GM19035 (cell line): ENCODE data around the gene RPL5.

Source experiments
- ATAC-seq: cut with Tn5 transposase; IDR thresholded peaks from one replicate; pipeline ENCODE4 v1.9.1; 2021; ENCODE audit not compliant: unreplicated experiment

Gene RPL5

GRCh38 chr1:92853299-92853698, 21.5 kb downstream of the RPL5 start:
- ATAC-seq: no peak

DNA sequence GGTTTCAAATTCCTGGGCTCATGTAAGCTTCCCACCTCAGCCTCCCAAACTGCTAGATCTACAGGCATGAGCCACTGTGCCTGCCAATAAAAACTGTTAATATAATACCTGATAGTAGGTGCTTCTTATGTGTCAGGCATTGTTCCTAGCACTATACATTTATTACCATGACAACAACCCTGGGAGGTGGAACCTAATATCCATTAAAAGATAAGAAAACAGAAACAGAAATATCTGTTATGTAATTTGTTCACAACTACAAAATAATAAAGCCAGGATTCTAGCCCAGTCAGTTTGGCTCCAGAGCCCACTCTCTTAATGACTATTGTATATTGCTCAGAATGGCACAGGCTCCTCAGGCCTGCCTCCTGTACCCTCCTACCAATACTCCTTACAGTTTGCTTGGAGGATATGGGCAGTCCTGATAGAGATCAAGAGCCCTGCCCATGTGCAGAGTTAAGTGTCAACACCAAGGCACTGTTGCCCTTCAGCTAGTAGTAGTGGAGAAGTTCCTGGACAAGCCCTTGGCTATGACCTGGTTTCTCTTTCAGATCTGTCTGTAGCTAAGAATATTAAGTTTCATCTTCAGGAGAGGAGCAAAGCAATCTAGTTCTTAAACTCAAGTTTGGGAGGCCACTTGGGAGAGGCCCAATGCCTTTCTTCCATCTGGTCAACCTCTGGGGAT, 22.4 kb downstream of the RPL5 start:
- ATAC-seq: no peak

GRCh38 chr1:92855236-92855635, 23.4 kb downstream of the RPL5 start:
- no peak for ATAC-seq

DNA sequence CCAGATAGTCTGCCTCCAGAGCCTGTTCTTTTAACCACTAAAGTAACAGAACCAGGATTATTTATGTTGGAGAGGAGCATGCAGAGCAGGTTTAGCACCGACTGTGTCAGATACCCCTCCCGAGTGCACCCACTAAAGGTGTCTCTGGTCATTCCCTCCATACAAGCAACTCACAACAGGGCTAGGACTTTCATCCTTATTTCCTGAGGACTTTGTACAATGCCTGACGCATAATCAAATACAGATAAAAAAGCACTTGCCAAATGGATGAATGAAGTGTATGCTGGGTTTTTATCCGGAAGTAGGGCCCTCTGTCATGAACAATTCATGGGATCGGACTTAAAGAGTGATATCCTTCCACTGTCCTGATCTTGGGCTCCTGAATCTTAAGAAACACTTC, 26.0 kb downstream of the RPL5 start:
- ATAC-seq: no peak

DNA sequence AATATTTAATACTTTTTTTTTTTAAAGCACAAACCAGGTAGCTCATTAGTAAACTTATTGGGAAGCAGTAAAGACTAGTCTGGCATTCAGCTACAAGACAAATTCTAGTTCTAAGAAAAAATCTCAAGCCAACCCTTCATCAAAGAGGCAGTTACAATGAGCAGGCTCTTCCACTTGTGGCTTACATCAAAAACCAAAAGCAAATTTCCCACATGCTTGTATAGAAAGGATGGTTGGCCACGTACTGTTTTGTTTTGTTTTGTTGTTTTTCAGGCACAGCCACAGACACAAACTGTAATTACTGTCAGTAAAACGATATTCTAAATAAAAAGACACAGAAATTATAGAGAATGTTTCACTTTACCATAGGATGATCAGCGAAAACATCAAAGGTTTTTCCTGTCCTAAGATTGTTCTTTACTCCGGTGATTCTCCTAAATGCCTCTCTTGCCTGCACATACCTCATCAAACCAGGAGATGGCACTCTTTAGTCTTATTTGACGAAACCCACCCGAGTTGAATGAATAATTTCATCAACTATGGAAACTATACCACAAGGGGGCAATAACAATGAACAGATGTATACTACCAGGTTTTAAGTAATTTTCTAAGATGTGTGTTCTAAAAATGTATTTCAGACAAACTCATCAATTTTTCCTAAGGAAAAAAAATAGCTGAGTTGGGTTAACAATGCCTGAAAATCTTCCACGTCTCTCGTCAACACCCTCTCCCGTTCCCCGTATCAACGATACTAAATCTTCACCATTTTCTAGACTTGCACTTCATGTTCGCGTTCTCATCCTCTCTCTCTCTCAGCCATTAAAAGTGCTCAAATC, 26.9 kb downstream of the RPL5 start:
- peak; percentile 75 for ATAC-seq

DNA sequence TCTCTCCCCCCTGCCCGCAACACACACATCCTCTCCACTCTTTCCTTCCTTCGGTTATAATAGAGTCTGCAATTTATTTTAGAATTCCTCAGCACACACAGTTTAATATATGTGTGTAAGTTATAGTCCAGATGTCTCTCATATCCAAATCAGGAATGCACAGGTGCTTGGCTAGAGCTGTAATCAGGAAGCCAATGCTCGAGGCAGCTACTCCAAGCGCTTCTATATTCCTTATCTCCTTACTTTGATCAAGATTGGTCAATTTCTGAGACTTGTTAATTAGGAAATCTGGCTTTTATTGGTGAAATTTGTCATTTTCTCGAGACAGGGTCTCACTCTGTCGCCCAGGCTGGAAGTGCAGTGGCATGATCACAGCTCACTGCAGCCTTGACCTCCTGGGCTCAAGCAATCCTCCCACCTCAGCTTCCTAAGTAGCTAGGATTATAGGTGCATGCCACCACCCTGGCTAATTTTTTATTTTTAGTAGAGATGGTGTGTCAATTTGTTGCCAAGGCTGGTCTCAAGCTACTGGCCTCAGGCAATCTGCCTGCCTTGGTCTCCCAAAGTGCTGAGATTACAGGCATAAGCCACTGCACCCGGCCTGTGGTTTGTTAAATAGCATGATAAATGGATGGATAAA, 27.7 kb downstream of the RPL5 start:
- ATAC-seq: no peak

DNA sequence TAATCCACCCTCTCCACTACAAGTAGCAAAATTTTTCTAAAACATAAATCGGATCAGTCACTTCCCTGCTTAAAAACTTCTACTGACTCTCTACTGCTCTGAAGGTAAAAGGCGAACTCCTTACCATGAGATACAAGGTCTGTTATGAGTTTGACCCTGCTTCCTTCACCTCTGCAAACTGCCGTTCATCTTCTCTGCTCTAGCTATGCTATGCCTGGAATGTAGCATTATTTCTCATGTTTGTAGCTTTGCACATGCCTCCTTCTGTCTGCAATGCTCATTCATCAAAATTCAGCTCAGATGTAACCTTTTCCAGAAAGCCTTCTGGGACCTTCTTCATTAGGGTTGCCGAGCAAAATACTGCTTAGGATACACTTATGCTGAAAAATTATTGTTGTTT, 30.8 kb downstream of the RPL5 start:
- ATAC-seq: no peak

DNA sequence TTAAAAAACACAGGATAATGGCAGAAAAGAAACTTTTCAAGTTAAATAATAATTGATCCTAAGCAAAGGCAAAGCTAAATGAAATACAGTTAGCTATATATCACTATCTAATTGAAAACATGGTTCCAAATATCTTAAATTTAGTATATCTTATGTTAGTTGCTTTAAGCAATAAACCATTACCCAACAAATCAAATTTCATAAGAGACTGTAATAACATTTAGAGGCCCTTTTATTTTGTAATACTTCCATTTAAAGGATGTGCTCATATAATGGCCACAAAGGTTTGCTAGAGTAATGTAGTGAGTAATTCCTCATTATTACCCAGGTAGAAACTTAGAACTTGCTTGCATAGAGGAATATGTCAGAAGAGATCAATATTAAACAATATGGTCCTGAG, 32.3 kb downstream of the RPL5 start:
- no peak for ATAC-seq

GRCh38 chr1:92870591-92870990, 38.8 kb downstream of the RPL5 start:
- ATAC-seq: no peak

GRCh38 chr1:92872719-92873118, 40.9 kb downstream of the RPL5 start:
- no peak for ATAC-seq

DNA sequence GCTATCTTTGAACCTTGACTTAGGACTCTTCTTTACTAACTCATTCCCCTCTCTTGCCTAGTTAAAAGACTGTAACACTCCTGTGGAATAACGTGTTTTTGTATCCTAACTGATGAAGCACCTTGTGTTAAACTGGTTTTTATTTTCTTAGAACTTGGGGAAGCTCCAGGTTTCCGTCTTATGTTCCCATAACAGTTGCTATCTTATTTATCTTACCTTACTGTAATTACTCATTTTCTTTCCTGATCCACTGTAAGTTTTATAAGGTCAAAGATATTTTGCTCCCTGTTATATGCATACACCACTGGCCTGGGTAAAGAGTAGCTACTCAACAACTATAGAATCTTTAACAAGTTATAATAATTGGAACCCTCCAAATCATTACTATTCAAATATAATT, 43.1 kb downstream of the RPL5 start:
- ATAC-seq: no peak

GRCh38 chr1:92876351-92876750, 44.5 kb downstream of the RPL5 start:
- ATAC-seq: no peak

GRCh38 chr1:92877081-92877711, 45.4 kb downstream of the RPL5 start:
- ATAC-seq: no peak

DNA sequence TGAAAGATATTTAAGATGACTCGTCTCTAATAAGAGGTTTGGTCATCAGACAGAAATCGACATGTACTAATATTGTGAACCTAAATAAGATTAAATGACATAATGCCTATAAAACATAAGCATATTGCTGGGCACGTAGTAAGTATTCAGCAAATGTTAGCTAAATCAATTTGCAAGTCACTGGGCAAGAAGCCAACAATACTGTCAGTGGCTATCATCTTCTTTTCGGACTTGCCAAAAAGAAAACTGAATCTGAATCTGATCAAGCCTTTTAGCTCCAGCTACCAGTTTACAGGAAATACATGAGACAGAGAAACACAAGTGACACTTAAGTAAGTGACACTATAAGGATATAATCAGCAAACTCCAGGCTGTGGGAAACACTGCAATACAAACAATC, 46.0 kb downstream of the RPL5 start:
- ATAC-seq: peak; percentile 76

DNA sequence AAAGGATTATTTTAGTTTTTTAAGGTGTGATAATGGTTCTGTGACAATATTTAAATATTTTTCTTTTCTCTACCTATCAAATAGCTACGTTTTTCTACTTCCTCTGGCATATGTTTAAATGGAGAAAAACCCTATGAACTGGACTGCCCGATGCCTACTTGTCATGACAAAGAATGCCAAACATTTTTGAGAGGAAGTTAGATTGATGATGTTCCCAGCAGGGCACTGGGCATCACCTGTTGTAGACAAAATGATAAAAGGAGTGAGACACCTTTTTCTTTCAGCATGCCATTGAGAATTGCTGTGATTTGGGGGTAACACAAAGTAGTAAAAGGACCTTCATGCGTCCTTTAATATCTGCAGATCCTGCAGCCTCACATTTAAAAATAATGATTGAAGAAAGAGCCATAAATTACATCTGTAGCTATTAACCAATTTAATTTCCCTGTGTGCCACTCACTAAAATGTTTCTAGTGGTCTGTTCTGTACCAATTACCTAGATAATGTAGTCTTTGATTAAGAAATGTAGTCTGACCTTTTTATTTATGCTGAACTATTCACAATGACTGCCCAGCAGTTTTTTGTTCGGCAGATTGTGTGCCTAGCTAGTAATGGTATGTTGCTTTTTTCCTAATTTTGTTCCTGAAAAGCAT, 47.6 kb downstream of the RPL5 start:
- ATAC-seq: no peak

GRCh38 chr1:92881391-92881790, 49.6 kb downstream of the RPL5 start:
- ATAC-seq: no peak

GRCh38 chr1:92882819-92883218, 51.0 kb downstream of the RPL5 start:
- no peak for ATAC-seq

GRCh38 chr1:92883297-92883696, 51.5 kb downstream of the RPL5 start:
- ATAC-seq: no peak

- ATAC-seq: no peak
Measured at GRCh38 chr1:92884195-92884594, 52.4 kb downstream of the RPL5 start.

GRCh38 chr1:92886886-92887419, 55.1 kb downstream of the RPL5 start:
- ATAC-seq: no peak

DNA sequence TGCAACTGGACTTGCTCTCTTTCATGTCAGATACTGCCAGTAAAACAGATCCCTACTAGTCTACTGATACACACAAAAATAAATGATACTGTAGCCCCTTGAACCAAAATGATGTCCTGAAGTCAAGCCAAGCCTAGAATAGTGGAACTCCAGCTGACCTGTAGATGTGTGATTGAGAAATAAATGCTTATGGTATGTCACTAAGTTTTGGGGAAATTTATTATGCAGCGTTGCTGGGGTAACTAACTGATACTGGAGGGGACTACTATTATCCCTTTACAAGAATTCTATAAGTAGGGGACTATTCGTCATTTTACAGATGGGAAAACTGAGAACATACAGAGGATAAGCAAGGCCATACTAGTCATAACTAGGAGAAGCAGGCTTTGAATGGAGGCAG, 55.6 kb downstream of the RPL5 start:
- no peak for ATAC-seq
